ENCODE data around the gene PPP6R1.

Gene PPP6R1

GRCh38 chr19:55279770-55280643 is 21.2 kb upstream of the PPP6R1 start, which contains the start of gene HSPBP1:
HSPBP1 (minus strand) TSS chr19:55280110; CDS start chr19:55279608, 502 bp downstream.
- peak; percentile 96 for DNase-seq (ENCODE audit: low spot score)

DNA sequence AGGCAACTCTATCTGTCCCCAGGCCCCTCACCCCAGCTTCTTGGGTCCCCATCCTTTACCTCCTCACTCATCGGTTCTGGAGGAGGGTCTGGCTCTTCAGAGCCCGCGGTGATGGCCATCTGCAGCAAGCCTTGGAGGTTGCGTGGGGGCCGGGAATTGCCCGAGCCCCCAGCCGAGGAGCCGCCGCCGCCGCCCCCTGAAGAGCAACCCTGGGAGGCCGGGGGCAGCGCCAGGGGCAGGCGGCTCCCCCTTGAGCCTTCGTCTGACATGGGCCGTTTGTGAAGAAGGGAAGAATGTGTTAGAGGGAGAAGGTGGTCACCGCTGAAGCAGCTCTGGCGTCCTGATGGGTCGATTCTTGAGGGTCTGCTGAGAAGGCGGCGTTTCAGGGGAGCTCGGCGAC is 20.5 kb upstream of the PPP6R1 start:
- DNase-seq (ENCODE audit: low spot score), result no peak

DNA sequence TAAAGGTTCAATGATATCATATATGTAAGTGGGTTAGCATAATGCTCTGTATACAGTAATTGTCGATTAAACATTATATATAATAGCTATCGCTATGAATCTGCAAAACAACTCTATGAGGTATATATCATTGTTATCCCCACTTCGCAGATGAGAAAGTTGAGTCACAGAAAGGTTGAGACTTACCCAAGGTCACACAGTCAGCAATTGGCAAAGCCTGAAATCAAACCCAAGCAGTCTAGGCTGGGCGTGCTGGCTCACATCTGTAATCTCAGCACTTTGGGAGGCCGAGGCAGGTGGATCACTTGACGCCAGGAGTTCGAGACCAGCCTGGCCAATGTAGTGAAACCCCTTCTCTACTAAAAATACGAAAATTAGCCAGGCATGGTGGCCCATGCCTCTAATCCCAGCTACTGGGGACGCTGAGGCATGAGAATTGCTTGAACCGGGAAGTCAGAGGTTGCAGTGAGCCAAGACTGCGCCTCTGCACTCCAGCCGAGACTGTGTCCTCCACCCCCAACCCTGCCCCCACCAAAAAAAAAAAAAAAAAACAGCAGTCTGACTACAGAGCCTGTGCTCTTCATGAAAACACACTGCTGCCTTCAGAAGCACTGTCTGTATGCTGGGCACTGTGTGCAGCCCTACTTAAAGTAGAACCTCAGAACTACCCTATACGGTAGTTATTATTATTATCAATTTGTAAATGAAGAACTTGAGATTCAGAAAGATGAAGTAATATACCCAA is 19.7 kb upstream of the PPP6R1 start:
- no peak for DNase-seq (ENCODE audit: low spot score)

GRCh38 chr19:55277494-55277893 is 18.7 kb upstream of the PPP6R1 start:
- no peak for DNase-seq (ENCODE audit: low spot score)

DNA sequence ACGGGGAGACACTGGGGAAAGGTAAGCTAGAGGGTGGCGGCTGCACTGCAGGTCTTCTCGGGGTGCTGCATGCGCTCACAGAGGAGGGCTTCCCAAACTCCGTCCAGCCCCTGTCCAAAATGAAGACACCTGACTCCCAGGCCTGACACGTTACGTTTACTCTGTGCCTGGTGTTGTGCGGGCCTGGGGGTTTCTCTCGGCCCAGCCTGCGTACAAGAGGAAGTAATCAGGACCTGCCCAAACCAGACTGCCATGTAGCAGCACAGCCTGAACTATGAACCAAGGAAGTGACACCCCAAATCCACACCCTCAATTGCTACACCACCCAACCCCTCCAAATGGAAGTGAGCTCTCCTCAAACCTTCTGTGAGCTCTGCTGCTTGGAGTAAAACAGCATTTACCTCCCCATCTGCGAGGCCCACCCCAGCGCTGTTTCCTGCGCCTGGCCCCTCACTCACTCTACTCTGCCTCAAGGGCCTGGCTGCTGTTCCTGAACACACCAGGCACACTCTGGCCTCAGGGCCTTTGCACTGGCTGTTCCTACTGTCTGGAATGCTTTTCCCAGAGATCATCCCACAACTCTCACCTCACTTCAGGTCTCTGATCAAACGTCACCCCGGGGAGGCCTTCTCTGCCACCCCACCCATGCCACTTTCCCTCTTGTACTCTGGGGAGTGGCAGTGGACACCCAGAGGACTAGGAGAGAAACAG is 18.1 kb upstream of the PPP6R1 start:
- no peak for DNase-seq (ENCODE audit: low spot score)

DNA sequence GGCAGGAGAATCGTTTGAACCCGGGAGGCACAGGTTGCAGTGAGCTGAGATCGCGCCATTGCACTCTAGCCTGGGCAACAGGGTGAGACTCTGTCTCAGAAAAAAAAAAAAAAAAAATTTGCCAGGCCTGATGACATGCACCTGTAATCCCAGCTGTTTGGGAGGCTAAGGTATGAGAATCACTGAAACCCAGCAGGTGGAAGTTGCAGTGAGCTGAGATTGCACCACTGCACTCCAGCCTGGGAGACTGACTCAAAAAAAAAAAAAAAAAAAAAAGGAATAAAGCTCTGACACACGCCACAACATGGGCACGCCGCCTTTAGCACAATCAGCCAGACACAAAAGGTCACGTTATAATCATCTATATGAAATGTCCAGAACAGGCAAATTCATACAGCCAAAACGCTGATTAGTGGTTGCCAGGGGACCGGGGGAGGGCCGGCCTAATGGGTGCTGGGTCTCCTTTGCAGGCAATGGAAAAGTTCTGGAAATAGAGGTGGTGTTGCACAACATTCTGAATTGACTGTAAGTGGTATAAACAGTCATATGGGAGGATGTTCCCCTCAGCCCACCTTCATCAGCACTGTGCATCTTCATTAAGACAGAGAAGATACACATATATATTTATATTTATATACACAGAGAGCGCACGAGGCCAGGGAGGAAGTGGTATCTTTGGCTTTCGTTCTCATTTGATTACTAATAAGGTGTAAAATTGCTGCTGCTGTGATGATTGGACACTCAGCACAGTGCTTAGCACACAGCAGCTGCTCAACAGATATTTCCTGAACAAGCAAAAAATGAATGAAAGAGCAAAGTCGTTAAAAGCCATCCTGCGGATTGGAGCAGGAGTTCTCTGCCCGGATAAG is 17.3 kb upstream of the PPP6R1 start:
- DNase-seq (ENCODE audit: low spot score), result no peak

DNA sequence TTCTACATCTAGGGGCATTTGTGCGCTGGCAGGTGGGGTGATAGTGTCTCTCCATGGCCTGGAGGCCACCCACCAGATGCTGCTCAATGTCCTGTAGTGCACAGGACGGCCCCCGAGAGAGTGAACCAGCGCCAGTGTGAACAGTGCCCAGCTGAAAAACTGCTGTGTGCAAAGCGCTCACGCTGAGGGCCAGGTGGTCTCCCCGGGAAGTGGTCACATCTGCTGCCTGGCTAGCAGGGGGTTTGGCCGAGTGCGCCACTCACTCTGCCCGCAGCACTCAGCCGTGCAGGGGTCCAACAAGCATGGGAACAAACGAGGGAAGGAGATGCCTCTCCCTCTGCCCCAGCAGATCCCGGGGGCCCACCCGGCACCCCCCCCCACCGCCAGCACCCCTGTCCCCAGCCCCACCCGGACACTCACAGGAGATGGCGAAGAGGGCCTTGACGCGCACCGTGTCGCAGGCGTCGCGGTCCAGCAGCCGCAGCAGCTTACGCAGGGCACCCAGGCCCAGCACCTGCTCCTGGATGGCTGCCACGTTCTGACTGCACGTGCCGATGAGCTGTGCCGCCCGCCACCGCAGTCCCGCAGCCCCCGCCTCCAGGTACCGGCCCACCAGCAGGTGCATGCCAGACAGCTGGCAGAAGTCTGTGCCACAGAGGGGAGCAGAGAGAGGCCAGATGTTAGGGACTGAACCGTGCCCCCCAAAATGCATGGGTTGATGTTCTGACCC is 15.3 kb upstream of the PPP6R1 start:
- no peak for DNase-seq (ENCODE audit: low spot score)

- no peak for DNase-seq (ENCODE audit: low spot score)
Observed at GRCh38 chr19:55272142-55272541, 13.3 kb upstream of the PPP6R1 start.

- DNase-seq (ENCODE audit: low spot score), result no peak
Observed at GRCh38 chr19:55270172-55270942, 11.5 kb upstream of the PPP6R1 start.

DNA sequence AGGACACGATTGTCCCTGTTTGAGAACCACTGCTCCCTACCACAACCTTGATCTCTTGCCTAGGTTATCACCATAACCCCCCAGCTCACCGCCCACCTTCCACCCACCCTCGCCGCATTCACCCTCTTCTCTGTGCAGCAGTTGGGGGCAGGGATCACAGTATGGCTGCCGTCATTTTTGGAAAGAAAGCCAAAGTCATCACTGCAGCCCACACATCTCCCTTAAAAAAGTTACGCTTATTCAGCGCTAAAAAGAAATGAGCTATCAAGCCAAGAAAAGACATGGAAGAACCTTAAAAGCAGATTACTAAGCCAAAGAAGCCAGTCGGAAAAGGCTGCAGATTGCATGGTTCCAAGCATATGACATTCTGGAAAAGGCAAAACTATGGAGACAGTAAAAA is 10.5 kb upstream of the PPP6R1 start:
- DNase-seq (ENCODE audit: low spot score), result no peak

GRCh38 chr19:55266840-55267239 is 8.0 kb upstream of the PPP6R1 start:
- no peak for DNase-seq (ENCODE audit: low spot score)

DNA sequence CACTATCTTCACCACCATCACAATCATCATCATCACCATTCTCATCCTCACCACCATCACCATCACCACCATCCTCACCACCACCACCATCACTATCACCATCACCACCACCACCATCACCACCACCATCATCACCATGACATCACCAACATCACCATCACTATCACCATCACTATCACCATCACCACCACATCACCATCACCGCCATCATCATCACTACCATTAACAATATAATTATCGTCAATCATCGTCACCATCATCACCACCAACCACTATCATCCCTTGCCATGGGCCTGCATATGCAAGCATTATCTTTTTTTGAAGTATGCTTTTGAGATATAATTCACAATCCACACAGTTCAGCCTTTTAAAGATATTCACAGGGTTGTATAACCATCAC is 7.6 kb upstream of the PPP6R1 start:
- DNase-seq (ENCODE audit: low spot score), result no peak

GRCh38 chr19:55265723-55266386 is 7.0 kb upstream of the PPP6R1 start:
- DNase-seq (ENCODE audit: low spot score), result no peak

DNA sequence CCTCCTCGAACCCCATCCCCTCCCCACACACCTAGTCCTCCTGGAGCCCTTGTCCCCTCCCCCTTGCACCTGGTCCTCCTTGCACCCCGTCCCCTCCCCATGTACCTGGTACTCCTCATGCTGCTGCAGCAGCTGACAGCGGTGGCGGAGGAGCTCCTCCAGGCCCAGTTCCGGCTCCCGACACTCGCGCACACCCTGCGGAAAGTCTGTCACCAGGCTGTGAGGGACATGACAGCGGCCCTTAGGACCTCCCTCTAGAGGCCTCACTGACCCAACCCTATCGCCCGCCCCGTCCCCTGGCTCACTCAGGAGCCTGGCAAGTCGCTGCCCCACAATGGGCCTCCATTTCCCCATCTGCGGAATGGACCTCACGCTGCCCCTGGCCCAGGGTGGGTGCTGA is 6.4 kb upstream of the PPP6R1 start:
- DNase-seq (ENCODE audit: low spot score), result no peak

DNA sequence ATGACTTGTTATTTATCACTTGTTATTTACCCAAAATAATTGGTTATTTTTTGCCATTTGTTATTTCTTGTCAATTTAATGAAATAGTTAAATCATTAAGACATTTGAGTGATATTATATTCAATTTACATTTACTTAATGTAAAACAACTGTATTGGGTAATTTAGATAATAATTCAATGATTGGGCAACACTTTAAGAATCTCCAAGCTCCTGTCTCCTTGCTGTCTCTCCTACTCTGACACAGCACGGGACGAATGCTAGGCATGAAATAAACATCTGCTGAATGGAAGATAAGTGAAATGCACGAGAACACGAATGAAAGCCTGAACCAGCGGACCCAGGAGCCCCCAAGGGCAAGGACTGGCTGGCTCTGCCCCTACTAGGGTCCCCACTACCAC is 5.7 kb upstream of the PPP6R1 start:
- DNase-seq (ENCODE audit: low spot score), result no peak

DNA sequence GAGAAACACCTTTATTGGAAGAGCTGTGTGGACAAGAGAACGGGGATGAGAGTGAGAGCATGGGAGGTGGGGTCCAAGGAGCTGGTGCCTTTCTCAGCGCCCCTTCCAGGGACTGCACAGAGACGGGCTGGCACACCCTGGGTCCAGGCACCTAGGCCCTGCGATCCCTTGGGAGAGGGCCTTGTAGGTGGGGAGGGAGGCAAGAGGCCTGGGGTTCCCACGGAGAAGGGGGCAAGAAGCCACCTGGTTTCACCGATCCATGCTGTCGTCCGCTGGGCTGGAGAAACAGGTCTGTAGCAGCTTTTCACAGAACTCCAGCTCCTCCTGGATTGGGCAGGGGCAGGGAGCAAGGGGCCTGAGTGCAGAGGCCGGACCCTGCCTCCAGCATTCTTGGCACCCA is 3.5 kb upstream of the PPP6R1 start:
- no peak for DNase-seq (ENCODE audit: low spot score)

GRCh38 chr19:55261671-55262126 is 2.9 kb upstream of the PPP6R1 start:
- no peak for DNase-seq (ENCODE audit: low spot score)

GRCh38 chr19:55259540-55260210 is 858 bp upstream of the PPP6R1 start:
- no peak for DNase-seq (ENCODE audit: low spot score)

GRCh38 chr19:55258476-55258827 is 365 bp downstream of the PPP6R1 start:
- DNase-seq (ENCODE audit: low spot score), result no peak
